HG03460 (cell line): Measurements from ENCODE around the gene LHX2.

ENCODE experiments used
- ATAC-seq: cut with Tn5 transposase; IDR thresholded peaks from one replicate; pipeline ENCODE4 v1.9.1; 2021; ENCODE audit not compliant: unreplicated experiment

Gene LHX2

GRCh38 chr9:124052401-124052800, 40.8 kb downstream of the LHX2 start:
- ATAC-seq, result no peak

GRCh38 chr9:124054582-124055227, 43.1 kb downstream of the LHX2 start:
- ATAC-seq, result peak; percentile 96

- ATAC-seq, result no peak
Measured at GRCh38 chr9:124060844-124061605, 49.5 kb downstream of the LHX2 start.

- ATAC-seq, result no peak
Measured at GRCh38 chr9:124062172-124062571, 50.6 kb downstream of the LHX2 start.

GRCh38 chr9:124066783-124067577, 55.4 kb downstream of the LHX2 start:
- ATAC-seq, result no peak

GRCh38 chr9:124068251-124068650, 56.7 kb downstream of the LHX2 start:
- ATAC-seq, result no peak

- no peak for ATAC-seq
Measured at GRCh38 chr9:124074746-124075145, 63.2 kb downstream of the LHX2 start.

GRCh38 chr9:124075761-124076160, 64.2 kb downstream of the LHX2 start:
- no peak for ATAC-seq

GRCh38 chr9:124077915-124078572, 66.5 kb downstream of the LHX2 start:
- ATAC-seq, result no peak

GRCh38 chr9:124078641-124079040, 67.1 kb downstream of the LHX2 start:
- no peak for ATAC-seq

GRCh38 chr9:124079176-124079925, 67.8 kb downstream of the LHX2 start:
- ATAC-seq, result no peak

- no peak for ATAC-seq
Measured at GRCh38 chr9:124082622-124083021, 71.1 kb downstream of the LHX2 start.
